HepG2 (cell line): ENCODE results near the gene SLC2A10. TPM values are rescaled to one million over a fixed set of nuclear protein-coding genes. Genes with fewer than 3 reads are reported as not detected.
A peak's percentile ranks its signal among the peaks of the same experiment; 100 is the strongest.

Source experiments
- FUBP1 ChIP-seq: sonication (generic); formaldehyde crosslinking; IDR thresholded peaks from 2 replicates; pipeline ENCODE4 v1.5.1; 2020; ENCODE audit warnings: missing genetic modification reagents, mild to moderate bottlenecking, borderline replicate concordance
- HOXA5 ChIP-seq: sonication (generic); formaldehyde crosslinking; IDR thresholded peaks from 2 replicates; pipeline ENCODE4 v1.4.0; 2020; ENCODE audit warnings: missing genetic modification reagents
- ONECUT2 ChIP-seq: sonication (generic); formaldehyde crosslinking; IDR thresholded peaks from 2 replicates; pipeline ENCODE4 v1.4.0; 2020; ENCODE audit warnings: missing genetic modification reagents
- PCBP2 ChIP-seq: fragments of 200-400 bp; formaldehyde crosslinking; optimal IDR thresholded peaks from 2 replicates; pipeline ENCODE3; 2018; ENCODE audit warnings: low read length, low read depth; ENCODE audit not compliant: poor library complexity, severe bottlenecking
- REPIN1 ChIP-seq: sonication (generic); formaldehyde crosslinking; IDR thresholded peaks from 2 replicates; pipeline ENCODE4 v1.8.0; 2022; ENCODE audit warnings: missing genetic modification reagents, low read depth, mild to moderate bottlenecking, borderline replicate concordance
- SAFB2 ChIP-seq: sonication (generic); formaldehyde crosslinking; IDR thresholded peaks from 2 replicates; pipeline ENCODE4 v1.5.1; 2020; ENCODE audit warnings: missing genetic modification reagents, low read depth, mild to moderate bottlenecking, borderline replicate concordance
- SALL1 ChIP-seq: sonication (generic); formaldehyde crosslinking; IDR thresholded peaks from 2 replicates; pipeline ENCODE4 v1.8.0; 2022; ENCODE audit warnings: mild to moderate bottlenecking, missing genetic modification reagents
- SOX6 ChIP-seq, 2 experiments: fragments of 450-650 bp in 1 of 2; sonication (generic) in 1 of 2; formaldehyde crosslinking in 1 of 2; IDR thresholded peaks; 2 replicates each; pipeline versions ENCODE4 v1.4.0 to v1.6.1; 2017 to 2020; ENCODE audit warnings: antibody characterized with exemption in 1 of 2, mild to moderate bottlenecking in 1 of 2, missing genetic modification reagents in 1 of 2
- STAT5B ChIP-seq: sonication (generic); formaldehyde crosslinking; IDR thresholded peaks from 2 replicates; pipeline ENCODE4 v1.4.0; 2020; ENCODE audit warnings: missing genetic modification reagents
- TAF1 ChIP-seq: sonication (generic); formaldehyde crosslinking; IDR thresholded peaks from 2 replicates; pipeline ENCODE4 v1.4.0; 2020; ENCODE audit warnings: missing genetic modification reagents
- XBP1 ChIP-seq: sonication (generic); formaldehyde crosslinking; IDR thresholded peaks from 2 replicates; pipeline ENCODE4 v1.5.0; 2020; ENCODE audit warnings: missing genetic modification reagents
- ZNF335 ChIP-seq: sonication (generic); formaldehyde crosslinking; IDR thresholded peaks from 2 replicates; pipeline ENCODE4 v1.4.0; 2020; ENCODE audit warnings: missing genetic modification reagents
- polyA plus RNA-seq, 8 experiments: library from polyadenylated mRNA; depleted of rRNA in 3 of 8; stranded (reverse) in 7 of 8; unstranded in 1 of 8; fragments of >200 nt; fragmentation: Illumina TruSeq in 4 of 8; extraction: Trizol in 4 of 8; gene quantifications; 2 replicates each; pipeline versions ENCODE4 v1.2.1 to v1.2.3, GENCODE V29; 2011 to 2016; ENCODE audit warnings: low read depth in 4 of 8, missing spikeins in 1 of 8, mixed read lengths in 1 of 8; ENCODE audit not compliant: insufficient read depth in 1 of 8
- total RNA-seq, 5 experiments: library from RNA; depleted of rRNA; stranded (reverse); fragments of >200 nt; fragmentation: Illumina TruSeq; extraction: Trizol; gene quantifications; 2 replicates each; pipeline ENCODE4 v1.2.3, GENCODE V29; 2016; ENCODE audit warnings: low read depth in 1 of 5
- TF ChIP-seq, protein P1 (sequence below): sonication (generic); formaldehyde crosslinking; IDR thresholded peaks from 2 replicates; pipeline ENCODE4 v1.4.0; 2020; ENCODE audit warnings: missing genetic modification reagents
- TF ChIP-seq, protein P2 (sequence below): sonication (generic); formaldehyde crosslinking; IDR thresholded peaks from 2 replicates; pipeline ENCODE4 v1.8.0; 2022; ENCODE audit warnings: missing genetic modification reagents, mild to moderate bottlenecking, moderate library complexity, borderline replicate concordance
- TF ChIP-seq, protein P3 (sequence below), 2 experiments: sonication (generic) in 1 of 2; formaldehyde crosslinking in 1 of 2; IDR thresholded peaks; 2 replicates each; pipeline versions ENCODE4 v1.6.1 to v1.9.0; 2014 to 2022; ENCODE audit warnings: antibody characterized with exemption in 1 of 2, borderline replicate concordance in 1 of 2, inconsistent platforms in 1 of 2, low read depth in 1 of 2, missing genetic modification reagents in 1 of 2

The SLC2A10 gene
- total and polyA plus RNA-seq, 2 of the 13 experiments (the other 11 are each of a cell fraction or from before 2014, with no cell fraction given), result 16.0 to 18.4 TPM

DNA sequence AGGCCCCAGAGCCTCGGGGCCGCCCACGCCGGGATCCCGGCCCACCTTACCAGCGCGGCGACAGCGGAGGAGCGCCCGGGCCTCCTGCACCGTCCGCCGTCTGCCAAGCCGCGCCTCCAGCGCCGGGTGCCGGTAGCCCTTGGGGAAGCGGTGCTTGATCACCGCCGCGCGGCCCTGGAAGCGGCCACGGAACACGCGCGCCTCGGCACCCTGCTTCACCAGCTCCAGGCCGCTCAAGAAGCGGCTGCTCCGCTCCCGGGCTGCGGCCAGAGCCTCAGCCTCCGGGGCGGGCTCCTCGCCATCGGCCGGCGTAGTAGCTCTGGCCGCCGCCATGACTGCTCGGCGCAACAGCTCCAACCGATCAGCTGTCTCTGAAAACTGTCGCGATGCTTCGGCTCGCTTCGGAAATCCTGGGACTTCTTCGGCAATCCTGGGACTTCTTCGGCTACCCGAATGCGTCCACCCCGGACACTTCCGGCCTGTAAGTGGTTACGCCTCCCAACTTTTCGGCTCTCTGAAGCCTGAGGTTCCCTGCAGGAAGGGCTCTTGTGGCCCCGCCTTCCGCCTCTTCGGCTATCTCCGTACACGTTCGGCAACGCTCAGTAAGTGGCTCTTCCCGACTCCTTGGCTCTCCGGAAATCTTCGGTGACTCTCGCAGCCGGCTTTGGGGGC, 20.2 kb upstream of the SLC2A10 start, which contains the start of gene TP53RK (continued):
- TF ChIP-seq, protein P1, sequence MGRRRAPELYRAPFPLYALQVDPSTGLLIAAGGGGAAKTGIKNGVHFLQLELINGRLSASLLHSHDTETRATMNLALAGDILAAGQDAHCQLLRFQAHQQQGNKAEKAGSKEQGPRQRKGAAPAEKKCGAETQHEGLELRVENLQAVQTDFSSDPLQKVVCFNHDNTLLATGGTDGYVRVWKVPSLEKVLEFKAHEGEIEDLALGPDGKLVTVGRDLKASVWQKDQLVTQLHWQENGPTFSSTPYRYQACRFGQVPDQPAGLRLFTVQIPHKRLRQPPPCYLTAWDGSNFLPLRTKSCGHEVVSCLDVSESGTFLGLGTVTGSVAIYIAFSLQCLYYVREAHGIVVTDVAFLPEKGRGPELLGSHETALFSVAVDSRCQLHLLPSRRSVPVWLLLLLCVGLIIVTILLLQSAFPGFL (CRISPR knock-in tag), result peak; percentile 17; the same call in 1 of the 2 replicates
- no peak; the same call in 1 of the 2 replicates for TF ChIP-seq STAT5B (CRISPR knock-in tag)
- 0 out of 2 replicates have a peak, but pooled peaks have one; percentile 60 for TF ChIP-seq XBP1 (CRISPR knock-in tag)
- peak; percentile 80; the same call in 1 of the 2 replicates for TF ChIP-seq SAFB2 (CRISPR knock-in tag)
- TF ChIP-seq, protein P2, sequence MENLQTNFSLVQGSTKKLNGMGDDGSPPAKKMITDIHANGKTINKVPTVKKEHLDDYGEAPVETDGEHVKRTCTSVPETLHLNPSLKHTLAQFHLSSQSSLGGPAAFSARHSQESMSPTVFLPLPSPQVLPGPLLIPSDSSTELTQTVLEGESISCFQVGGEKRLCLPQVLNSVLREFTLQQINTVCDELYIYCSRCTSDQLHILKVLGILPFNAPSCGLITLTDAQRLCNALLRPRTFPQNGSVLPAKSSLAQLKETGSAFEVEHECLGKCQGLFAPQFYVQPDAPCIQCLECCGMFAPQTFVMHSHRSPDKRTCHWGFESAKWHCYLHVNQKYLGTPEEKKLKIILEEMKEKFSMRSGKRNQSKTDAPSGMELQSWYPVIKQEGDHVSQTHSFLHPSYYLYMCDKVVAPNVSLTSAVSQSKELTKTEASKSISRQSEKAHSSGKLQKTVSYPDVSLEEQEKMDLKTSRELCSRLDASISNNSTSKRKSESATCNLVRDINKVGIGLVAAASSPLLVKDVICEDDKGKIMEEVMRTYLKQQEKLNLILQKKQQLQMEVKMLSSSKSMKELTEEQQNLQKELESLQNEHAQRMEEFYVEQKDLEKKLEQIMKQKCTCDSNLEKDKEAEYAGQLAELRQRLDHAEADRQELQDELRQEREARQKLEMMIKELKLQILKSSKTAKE (CRISPR knock-in tag), result no peak
- TF ChIP-seq ZNF335 (CRISPR knock-in tag), result 0 out of 2 replicates have a peak, but pooled peaks have one; percentile 56
- peak; percentile 95 for TF ChIP-seq TAF1
- TF ChIP-seq SOX6 (IDR thresholded peaks at IDR 0.05), result no peak
- TF ChIP-seq SOX6 (CRISPR knock-in tag; IDR thresholded peaks at IDR 0.05), result peak; percentile 64; the same call in 1 of the 2 replicates
- TF ChIP-seq, protein P3, sequence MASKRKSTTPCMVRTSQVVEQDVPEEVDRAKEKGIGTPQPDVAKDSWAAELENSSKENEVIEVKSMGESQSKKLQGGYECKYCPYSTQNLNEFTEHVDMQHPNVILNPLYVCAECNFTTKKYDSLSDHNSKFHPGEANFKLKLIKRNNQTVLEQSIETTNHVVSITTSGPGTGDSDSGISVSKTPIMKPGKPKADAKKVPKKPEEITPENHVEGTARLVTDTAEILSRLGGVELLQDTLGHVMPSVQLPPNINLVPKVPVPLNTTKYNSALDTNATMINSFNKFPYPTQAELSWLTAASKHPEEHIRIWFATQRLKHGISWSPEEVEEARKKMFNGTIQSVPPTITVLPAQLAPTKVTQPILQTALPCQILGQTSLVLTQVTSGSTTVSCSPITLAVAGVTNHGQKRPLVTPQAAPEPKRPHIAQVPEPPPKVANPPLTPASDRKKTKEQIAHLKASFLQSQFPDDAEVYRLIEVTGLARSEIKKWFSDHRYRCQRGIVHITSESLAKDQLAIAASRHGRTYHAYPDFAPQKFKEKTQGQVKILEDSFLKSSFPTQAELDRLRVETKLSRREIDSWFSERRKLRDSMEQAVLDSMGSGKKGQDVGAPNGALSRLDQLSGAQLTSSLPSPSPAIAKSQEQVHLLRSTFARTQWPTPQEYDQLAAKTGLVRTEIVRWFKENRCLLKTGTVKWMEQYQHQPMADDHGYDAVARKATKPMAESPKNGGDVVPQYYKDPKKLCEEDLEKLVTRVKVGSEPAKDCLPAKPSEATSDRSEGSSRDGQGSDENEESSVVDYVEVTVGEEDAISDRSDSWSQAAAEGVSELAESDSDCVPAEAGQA (IDR thresholded peaks at IDR 0.05; ENCODE audit: low read depth), result no peak; the same call in 1 of the 2 replicates
- TF ChIP-seq, protein P3 (CRISPR knock-in tag; IDR thresholded peaks at IDR 0.05; ENCODE audit: borderline replicate concordance), result peak; percentile 42; the same call in 1 of the 2 replicates
- TF ChIP-seq SALL1 (CRISPR knock-in tag), result peak; percentile 89
- no peak for TF ChIP-seq PCBP2
- peak; percentile 22 for TF ChIP-seq REPIN1 (CRISPR knock-in tag)
- TF ChIP-seq ONECUT2 (CRISPR knock-in tag), result peak; percentile 63; the same call in 1 of the 2 replicates
- peak; percentile 91 for TF ChIP-seq HOXA5 (CRISPR knock-in tag)
- TF ChIP-seq FUBP1, result 0 out of 2 replicates have a peak, but pooled peaks have one; percentile 97
